HG02610 (cell line): ENCODE data around the gene ARHGAP19.
"Not testable (repeated sequence)": the region's sequence is repeated elsewhere in the genome, so short reads cannot be mapped to it uniquely, and the experiment has no call there.

Experiments used
- ATAC-seq: cut with Tn5 transposase; IDR thresholded peaks from one replicate; pipeline ENCODE4 v1.9.1; 2021; ENCODE audit warnings: mild to moderate bottlenecking, moderate library complexity; ENCODE audit not compliant: unreplicated experiment

The ARHGAP19 gene

DNA sequence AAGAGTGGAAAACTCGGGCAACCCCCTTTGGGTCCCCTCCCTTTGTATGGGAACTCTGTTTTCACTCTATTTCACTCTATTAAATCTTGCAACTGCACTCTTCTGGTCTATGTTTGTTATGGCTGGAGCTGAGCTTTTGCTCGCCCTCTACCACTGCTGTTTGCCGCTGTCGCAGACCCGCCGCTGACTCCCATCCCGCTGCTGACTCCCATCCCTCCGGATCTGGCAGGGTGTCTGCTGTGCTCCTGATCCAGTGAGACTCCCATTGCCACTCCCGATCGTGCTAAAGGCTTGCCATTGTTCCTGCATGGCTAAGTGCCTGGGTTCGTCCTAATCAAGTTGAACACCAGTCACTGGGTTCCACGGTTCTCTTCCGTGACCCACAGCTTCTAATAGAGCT lies 2.4 kb downstream of the ARHGAP19 start:
- not testable (repeated sequence) for ATAC-seq

DNA sequence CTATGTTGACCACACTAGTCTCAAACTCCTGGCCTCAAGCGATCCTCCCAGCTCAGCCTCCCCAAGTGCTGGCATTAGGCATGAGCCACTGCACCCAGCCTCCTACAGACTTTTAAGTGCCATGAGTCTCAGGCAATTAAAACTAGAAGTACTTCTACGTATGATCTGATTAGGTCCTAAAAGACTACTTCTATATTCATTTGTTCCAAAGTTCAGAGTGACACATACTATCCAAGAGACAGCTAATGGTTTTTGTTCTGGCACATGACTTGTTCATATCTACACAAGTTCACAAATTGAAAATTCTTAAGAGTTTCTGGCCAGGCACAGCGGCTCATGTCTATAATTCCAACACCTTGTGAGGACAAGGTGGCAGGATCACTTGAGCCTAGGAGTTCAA lies 11.7 kb downstream of the ARHGAP19 start:
- ATAC-seq, result no peak

DNA sequence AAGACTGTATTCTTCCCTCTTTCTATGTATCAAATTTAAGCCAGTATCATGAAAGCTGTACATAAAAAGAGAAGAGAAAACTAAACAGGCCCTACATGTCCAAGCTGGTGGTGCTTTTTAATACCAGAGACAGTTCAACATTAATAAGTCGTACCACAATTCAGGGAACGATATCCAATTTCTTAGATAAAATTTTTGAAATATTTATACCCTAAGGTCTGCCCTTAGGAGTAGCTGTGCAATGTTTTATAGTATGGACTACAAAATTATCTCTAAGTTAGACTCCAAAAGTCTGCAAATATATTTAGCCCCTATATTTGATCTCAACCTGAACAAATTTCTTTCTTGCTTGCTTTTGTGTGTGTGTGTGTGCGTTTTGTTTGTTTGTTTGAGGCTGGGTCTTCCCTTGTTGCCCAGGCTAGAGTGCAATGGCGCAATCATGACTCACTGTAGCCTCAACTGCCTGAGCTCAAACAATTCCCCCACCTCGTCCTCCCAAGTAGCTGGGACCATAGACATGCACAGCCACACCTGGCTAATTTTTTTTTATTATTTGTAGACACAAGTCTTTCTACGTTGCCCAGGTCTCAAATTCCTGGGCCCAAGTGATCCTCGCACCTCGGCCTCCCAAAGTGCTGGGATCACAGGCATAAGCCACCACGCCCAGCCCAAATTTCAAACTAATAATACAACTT lies 13.2 kb downstream of the ARHGAP19 start:
- ATAC-seq, result no peak

DNA sequence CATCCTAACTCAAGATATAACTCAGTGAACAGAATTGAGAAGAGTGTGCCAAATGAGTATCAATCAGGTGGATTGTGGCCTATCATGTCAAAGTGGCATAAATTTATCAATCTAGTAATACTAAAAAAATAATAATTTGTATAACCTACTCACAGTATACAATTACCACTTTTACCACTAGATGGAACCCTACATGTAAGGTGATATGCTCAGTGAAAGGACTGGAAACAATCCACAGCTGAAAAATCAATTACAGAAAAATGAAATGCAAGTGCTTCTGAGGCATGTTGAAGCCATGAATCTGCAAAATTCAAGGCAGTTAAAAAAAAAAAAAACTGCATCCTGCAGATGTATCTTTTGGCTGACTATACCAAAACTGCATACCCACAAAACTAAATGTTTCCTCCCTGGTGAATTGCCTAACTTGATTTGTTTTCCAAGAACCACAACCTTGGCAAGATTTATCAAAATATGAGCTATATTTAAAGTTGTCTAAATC lies 13.9 kb downstream of the ARHGAP19 start:
- ATAC-seq, result no peak

DNA sequence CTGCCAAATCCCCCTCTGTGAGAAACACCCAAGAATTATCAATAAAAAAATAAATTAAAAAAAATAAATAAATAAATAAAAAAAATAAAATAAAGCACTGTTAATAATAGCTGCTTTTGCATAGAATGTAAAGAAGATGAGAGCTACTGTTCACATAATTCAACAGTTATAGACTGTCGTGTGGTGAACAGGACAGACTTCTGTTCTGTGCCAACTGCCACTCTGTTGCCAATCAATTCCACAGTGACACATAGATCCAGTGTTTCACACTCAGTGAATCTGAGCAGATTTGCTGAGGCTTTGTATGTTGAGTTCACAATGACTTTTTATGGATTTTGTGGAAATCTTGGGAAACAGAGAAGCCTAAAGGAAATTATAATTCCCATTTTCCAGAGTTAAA lies 14.9 kb downstream of the ARHGAP19 start:
- no peak for ATAC-seq

DNA sequence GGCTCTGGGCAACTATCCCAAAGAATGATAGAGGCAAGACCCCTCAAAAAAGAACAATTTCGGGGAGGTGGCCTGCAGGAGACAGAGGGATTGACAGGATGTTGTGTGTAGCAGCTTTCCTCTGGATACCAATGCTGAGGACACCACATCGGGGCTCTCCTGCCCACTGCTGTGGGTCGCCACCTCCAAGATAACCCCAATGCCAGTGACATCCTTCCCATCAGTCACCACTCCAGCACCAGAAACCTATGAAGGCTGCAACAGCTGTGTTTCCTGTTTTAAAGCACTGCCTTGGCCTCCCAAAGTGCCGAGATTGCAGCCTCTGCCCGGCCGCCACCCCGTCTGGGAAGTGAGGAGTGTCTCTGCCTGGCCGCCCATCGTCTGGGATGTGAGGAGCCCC lies 17.6 kb downstream of the ARHGAP19 start:
- no peak for ATAC-seq

DNA sequence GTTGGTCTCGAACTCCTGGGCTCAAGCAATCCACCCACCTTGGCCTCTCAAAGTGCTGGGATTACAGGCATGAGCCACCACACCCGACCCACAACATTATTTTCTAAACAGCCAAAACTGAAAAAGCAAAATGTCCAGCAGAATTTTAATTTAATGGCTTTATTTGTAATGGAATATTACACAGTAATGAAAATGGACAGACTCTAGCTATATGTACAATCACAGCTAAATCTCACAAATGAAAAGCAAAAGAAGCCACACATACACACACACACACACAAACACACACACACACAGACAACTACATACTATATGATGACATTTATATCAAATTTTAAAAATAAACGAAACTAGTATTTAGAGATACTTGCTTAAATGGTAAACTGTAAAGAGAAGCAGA lies 18.7 kb downstream of the ARHGAP19 start:
- ATAC-seq, result no peak

DNA sequence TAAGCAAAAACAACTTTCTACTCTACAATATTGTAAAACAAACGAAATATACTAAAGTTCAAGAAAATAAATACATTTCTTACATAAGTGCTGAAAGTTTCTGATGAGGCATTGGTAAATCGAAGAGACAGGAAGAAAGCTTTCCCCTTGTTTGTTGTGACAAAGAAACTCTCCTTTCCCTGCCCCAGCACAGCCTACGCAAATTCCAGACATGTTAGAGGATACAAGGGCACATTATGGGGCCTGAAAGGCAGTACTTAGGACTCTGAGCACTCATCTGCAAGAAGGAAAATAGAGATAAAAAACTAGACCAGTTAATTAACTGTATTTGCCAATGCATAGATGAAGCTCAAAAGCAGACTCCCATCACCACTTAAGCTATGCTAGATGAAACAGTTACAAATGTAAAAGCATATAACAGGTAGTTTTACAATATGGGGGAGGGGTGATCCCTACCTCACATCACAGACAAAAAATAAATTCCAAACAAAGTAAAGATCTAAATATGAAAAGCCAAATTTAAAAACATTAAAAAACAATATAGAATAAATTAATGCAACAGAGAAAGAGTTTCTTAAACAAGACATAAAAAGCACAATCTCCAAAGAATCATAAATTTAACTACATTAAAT lies 21.8 kb downstream of the ARHGAP19 start:
- no peak for ATAC-seq

DNA sequence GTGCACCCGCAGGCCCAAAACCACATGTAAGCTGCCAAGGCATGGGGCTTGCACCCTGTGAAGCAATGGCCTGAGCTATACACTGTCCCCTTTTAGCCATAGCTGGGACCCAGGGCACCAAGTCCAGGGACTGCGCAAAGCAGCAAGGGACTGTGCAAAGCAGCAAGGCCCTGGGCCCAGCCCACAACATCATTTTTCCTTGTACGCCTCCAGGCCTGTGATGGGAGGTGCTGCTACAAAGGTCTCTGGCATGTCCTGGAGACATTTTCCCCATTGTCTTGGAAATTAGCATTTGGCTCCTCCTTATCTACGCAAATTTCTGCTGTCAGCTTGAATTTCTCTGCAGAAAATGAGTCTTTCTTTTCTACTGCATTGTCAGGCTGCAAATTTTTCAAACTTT lies 24.8 kb downstream of the ARHGAP19 start:
- no peak for ATAC-seq

DNA sequence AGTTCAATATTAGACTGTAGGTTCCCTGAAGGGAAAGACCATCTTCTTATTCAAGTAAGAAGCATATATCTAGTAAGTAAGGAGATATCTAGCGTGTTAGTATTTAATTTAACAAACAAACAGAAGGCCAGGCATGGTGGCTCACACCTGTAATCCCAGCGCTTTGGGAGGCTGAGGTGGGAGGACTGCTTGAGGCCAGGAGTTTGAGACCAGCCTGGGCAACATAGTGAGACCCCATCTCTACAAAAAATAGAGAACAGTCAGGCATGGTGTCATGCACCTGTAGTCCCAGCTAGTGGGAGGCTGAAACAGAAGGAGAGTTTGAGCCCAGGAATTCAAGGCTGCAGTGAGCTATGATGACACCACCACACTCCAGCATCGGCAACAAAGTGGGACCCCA lies 27.3 kb downstream of the ARHGAP19 start:
- not testable (repeated sequence) for ATAC-seq

DNA sequence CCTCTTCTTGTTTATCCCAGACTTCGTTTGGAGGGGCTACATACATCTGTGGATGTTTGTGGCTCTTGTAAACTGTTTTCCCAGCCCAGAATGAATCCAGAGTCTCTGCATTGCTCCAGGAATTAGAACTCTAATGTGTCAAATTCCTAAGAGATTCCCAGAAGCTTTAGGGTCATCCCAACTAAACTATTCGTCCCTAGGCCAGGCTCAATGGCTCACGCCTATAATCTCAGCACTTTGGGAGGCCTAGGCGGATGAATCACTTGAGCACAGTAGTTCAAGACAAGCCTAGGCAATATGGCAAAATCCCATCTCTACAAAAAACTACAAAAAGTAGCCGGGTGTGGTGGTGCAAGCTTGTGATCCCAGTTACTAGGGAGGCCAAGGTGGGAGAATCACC lies 28.5 kb downstream of the ARHGAP19 start:
- ATAC-seq, result no peak

DNA sequence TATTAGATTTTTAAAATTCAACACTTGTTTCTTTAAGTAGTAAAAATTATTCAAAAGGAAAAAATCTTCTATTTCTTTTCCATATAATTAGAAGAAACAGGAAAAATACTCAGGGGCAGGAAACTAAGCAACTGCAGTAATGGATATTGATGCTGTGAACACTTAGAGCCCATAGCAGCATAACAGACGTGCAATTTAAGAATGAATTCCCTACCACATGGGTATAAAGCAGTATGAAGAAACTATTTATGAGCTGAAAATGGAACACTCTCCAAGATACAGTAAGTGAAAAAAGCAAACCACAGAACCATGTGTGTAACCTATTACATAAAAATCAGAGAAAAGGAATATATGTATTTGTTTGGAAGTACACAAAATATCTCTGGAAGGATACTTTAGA lies 30.8 kb downstream of the ARHGAP19 start:
- ATAC-seq, result no peak

DNA sequence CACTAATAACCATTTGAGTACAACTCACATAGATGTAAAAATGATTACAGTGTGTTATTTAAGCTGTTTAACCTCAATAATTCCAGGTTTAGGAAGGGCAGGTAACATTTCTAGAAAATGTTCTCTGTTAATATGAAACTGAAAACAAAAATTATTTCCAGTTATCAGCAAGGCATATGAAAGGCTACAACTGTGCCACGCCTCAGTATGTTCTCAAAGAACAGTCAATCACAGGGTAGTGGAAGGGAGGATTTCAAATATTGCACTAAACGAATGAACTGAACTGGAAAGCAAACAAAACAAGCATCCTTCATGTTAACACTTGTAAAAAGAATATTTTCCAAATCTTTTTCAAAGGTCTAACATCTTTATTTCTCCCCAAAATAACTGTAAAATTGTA lies 31.3 kb downstream of the ARHGAP19 start:
- no peak for ATAC-seq

DNA sequence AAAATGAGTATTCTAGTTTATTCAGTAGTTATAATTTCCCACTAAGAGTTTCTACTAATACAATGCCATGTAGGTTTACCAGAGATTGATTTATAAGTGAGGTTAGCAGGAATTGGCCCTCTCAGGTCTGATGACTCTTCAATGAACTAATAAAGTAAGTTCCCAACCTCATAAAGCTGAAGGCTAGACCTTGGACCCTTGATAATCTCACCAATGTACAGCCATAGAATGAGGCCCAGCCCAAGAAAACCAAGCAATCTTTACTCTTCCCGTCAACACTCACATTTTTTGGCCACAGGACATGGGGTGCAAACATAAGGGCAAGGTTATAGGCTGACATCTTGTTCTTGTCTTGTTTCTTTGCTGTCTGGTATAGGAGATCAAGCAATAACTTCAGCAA lies 33.3 kb downstream of the ARHGAP19 start:
- ATAC-seq, result no peak

DNA sequence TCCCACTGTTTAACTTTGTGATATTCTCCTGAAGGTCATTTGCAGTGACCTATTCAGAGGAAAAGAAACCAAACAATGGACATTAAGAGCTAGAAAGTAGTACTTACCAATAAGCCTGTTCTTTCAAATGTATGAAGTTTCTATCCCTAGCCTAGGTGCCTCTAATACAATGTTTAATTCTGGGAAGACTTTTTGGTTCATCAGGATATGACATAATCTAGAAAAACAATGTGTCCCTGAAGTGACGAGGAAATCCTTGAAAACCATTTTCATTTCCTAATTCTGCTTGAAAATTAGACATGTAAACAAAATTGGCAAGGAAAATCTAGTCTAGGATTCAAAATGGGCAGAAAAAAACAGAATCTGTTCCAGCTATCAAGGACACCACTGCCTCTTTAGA lies 36.1 kb downstream of the ARHGAP19 start:
- ATAC-seq, result no peak

DNA sequence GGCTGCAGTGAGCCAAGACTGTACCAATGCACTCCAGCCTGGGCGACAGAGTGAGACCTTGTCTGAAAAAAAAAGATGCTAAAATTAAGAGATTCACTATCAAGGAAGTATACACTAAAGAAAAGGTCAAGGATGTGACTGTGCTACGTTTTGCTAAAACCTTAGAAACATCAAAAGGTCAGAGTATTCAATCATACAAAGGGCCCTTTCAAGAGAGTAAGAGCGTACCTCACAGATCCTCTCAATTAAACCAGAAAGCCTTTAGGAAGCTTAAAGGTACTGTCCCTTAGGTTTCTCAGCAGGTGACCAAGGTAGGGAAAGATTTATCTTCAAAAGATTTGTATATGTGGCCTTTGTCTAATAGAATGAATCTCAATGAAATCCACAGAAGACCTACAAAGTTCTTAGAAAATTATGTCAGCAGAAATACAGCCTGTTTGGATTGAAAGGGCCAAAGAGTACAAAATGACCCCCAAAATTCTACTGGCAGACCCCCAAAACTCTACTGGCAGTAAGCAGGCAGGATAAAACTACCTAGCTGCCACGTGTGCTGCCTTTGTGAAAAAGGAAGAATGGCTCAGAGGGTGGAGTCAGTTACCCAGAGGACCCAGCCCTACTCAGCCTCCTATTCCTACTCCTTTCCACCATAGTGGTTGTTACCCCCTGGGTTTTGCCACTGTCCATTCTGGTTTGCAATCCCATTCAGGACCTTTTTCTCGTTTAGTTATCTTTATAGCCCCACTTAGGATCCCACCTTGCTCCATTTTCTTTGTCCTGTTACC lies 36.7 kb downstream of the ARHGAP19 start:
- no peak for ATAC-seq

DNA sequence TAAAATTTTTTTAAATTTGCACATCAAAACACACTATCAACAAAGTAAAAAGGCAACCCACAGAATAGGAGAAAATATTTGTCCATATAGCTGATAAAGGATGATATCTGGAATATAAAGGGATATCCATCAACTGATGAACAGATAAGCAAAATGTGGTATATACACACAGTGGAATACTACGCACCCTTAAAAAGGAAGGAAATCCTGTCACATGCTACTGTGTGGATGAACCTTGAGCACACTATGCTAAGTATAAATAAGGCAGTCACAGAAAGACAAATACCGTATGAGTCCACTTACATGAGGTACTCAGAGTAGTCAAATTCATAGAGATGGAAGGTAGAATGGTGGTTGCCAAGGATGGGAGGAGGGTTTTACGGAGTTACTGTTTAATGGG lies 37.7 kb downstream of the ARHGAP19 start:
- ATAC-seq, result no peak

DNA sequence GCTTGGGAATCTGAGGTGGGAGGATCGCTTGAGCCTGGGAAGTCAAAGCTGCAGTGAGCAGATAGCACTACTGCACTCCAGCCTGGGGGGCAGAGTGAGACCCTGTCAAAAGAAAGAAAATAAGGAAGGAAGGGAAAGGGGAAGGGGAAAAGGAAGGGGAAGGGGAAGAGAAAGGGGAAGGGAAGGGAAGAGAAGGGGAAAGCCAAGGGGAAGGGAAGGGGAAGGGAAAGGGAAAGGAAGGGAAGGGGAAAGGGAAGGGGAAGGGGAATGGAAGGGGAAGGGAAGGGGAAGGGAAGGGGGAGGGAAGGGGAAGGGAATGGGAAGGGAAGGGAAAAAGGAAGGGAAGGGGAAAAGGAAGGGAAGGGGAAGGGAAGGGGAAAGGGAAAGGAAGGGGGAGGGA lies 41.5 kb downstream of the ARHGAP19 start:
- no peak for ATAC-seq

DNA sequence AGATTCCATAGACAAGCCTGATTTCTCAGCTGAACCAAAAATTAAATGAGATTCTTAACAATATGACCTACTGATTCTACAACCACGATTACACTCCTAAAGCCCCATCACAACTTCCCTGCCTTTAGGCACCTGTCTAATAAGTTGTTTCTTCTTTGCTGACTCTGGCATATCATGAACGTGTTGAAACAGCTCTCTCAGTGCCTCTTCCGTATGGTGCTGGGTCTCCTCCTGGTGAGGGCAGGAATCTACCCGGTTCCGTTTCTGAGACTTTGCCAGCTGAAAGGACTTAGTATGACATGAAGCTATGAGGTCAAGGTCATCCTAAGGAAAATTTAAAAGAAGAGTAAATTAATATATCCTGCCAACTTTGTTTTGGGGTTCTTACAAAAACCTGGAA lies 48.6 kb downstream of the ARHGAP19 start:
- ATAC-seq, result no peak

DNA sequence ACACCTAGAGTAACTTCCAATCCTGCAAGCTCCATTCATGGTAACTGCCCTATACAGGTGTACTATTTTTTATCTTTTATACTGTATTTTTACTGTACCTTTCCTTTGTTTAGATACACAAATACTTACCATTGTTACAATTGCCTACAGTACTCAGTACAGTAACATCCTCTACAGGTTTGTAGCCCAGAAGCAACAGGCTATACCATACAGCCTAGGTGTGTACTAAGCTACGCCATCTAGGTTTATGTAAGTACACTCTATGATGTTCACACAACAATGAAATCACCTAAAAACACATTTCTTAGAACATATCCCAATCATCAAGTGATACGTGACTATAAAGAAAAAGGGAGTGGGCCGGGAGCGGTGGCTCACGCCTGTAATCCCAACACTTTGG lies 53.6 kb downstream of the ARHGAP19 start:
- no peak for ATAC-seq

DNA sequence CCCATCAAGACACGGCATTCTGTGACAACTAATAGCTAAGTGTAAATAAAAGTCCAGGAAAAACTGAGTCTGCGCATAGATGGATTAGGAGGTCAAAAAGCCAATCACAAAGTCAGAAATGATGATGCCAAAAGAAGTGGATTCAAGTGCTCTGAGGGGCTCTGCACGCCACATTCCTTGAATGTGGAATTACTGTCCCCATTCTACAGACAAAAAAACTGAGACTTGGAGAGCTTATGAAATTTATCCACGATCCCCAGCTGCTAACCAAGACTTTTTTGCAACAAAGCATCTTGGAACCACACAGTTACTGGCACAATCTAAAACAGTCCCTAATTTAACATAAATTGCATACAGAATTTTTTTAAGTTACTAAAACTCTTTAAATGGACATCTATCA lies 57.1 kb downstream of the ARHGAP19 start:
- no peak for ATAC-seq

DNA sequence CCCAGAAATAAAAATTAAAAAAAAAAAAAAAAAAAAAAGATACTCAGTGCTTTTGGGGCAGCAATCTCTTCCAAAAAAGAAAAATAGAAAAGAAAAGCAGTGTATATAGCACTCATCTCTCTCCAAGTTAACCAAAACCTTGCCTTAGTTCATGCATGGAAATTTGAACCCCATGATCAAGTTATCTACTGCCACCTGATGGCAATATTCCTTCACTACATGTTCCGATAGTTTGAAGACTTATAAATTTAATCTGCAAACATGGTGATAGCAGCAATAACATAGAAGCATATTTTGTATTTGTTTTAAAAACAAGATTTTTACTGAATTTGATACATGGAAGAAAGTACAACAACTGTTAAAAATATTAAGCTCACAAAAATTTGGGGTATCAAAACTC lies 58.0 kb downstream of the ARHGAP19 start:
- no peak for ATAC-seq
